GM12892 (cell line): ENCODE data around the gene SLC9A9.

Experiments used
- POLR2AphosphoS5 ChIP-seq: IDR thresholded peaks from 2 replicates; pipeline ENCODE4 v1.6.1; 2011; ENCODE audit warnings: low read depth, low read length, control low read depth
- TAF1 ChIP-seq: IDR thresholded peaks from 2 replicates; pipeline ENCODE4 v1.6.1; 2011; ENCODE audit warnings: low read depth, mild to moderate bottlenecking, control low read depth, low read length, borderline replicate concordance

DNA sequence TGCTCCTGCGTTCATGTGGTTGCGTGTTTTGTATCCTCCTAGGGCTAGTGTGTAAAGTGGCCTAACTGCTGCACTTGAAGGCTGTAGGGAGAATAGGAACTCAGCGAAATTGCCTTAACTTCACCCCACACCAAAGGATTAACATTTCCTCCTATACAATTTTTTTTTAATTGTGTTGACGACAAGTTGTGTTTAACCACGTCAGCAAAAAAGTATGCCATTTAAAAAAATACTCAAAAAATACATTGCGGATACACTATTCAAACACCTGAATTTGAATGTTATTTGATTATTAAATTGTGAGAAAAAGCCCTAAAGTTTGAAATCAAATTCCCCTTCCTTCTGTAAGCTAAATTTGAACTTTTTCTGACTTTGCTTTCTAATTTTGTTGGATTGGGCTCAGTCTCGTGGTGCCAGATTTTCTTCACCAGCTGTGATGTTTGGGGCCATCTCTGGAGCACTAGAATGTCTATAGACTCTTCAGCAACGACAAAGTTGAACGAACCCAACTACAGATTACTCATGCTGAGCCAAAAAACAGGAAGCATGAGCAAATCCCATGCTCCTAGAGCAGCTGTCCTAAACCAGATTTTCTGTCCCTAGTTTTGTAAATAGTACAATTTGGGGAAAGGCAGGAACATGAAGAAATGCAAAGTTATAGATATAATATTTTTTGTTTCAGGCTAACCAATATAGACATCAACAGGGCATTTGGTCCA is 8.1 kb upstream of the SLC9A9 start:
- TF ChIP-seq POLR2AphosphoS5, result no peak
- no peak for TF ChIP-seq TAF1
